HFF-Myc (cell line): ENCODE results near the gene PCDH15.

Experiments used
- DNase-seq: peaks from one replicate; pipeline ENCODE4 v3.0.0-alpha.2; 2011; ENCODE audit warnings: low read depth; ENCODE audit errors: extremely low read depth
- H3K4me3 ChIP-seq: replicated peaks from 2 replicates; pipeline ENCODE4 v1.5.1; 2011; ENCODE audit warnings: low read depth, mild to moderate bottlenecking, control low read depth, low read length
- TF ChIP-seq, protein P1 (sequence below): IDR thresholded peaks from 2 replicates; pipeline ENCODE4 v1.5.1; 2012; ENCODE audit warnings: mild to moderate bottlenecking, low read depth, low read length, control low read depth; ENCODE audit errors: missing control alignments

PCDH15 gene

GRCh38 chr10:53786236-53786900, 1014.7 kb downstream of the PCDH15 start:
- no peak for DNase-seq
- TF ChIP-seq, protein P1, sequence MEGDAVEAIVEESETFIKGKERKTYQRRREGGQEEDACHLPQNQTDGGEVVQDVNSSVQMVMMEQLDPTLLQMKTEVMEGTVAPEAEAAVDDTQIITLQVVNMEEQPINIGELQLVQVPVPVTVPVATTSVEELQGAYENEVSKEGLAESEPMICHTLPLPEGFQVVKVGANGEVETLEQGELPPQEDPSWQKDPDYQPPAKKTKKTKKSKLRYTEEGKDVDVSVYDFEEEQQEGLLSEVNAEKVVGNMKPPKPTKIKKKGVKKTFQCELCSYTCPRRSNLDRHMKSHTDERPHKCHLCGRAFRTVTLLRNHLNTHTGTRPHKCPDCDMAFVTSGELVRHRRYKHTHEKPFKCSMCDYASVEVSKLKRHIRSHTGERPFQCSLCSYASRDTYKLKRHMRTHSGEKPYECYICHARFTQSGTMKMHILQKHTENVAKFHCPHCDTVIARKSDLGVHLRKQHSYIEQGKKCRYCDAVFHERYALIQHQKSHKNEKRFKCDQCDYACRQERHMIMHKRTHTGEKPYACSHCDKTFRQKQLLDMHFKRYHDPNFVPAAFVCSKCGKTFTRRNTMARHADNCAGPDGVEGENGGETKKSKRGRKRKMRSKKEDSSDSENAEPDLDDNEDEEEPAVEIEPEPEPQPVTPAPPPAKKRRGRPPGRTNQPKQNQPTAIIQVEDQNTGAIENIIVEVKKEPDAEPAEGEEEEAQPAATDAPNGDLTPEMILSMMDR = peak; percentile 13
- no peak overlapping the region for H3K4me3 ChIP-seq

DNA sequence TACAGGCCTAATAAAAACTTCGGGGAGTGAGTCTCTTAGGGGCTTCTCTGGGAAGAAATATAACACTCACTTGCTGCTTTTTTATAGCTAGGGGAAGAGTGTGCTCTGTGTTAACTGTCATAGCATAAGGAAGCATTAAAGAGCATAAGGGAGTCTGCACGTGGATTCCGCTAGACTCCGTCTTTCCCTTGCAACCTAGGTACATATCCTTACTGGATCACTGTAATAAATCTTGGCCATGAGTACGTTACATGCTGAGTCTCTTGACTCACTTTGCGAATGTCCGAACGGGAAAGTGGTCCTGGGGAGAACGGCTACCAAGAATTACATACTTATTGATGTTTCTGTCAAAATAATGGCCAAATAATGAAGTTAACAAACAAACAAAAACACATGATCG, 1029.3 kb downstream of the PCDH15 start:
- no peak overlapping the region for H3K4me3 ChIP-seq
- TF ChIP-seq, protein P1 = no peak

GRCh38 chr10:53770903-53771302, 1030.1 kb downstream of the PCDH15 start:
- TF ChIP-seq, protein P1 = no peak
- no peak overlapping the region for H3K4me3 ChIP-seq
- DNase-seq = no peak

More for the DNA sequence above, 1029.3 kb downstream of the PCDH15 start:
- no peak for DNase-seq

- TF ChIP-seq, protein P1 = no peak
- no peak for DNase-seq
- H3K4me3 ChIP-seq = no peak overlapping the region
These were observed 1035.7 kb downstream of the PCDH15 start for GRCh38 chr10:53765311-53765710.

GRCh38 chr10:53754596-53755250, 1046.3 kb downstream of the PCDH15 start:
- DNase-seq = no peak
- TF ChIP-seq, protein P1 = no peak

More at GRCh38 chr10:53754596-53755250, 1046.3 kb downstream of the PCDH15 start:
- no peak overlapping the region for H3K4me3 ChIP-seq
